ENCODE measurements around the gene CARD10. TPM values are rescaled to one million over a fixed set of nuclear protein-coding genes. Genes with fewer than 3 reads are reported as not detected.

The CARD10 gene
- total RNA-seq, 2 donors from 2014 or later = 14.2 to 70.7 TPM

GRCh38 chr22:37455896-37456295 is 63.3 kb downstream of the CARD10 start:
- no peaks in the 10 kb centered on the region for H3K36me3 ChIP-seq
- no peak for DNase-seq (ENCODE audit: low spot score)
- no peaks in the 10 kb centered on the region for H3K9me3 ChIP-seq
- H3K4me1 ChIP-seq (replicated peaks) = no peaks in the 10 kb centered on the region
- H3K27ac ChIP-seq = no peak overlapping the region
- no peak overlapping the region for H3K4me3 ChIP-seq
- 83% methylated on average over 10 of the region's 14 CpGs for WGBS
- TF ChIP-seq POLR2A (IDR thresholded peaks at IDR 0.05) (no peak), CTCF (IDR thresholded peaks at IDR 0.05) (no peak), POLR2AphosphoS5 (IDR thresholded peaks at IDR 0.05) (no peak)
- intact Hi-C loops (cut with DNase I) = loop anchor here (5.0 kb wide), 1 partner anchor 139 kb away; no protein-coding TSS in a partner anchor
- no peaks in the 10 kb centered on the region for H3K27me3 ChIP-seq (replicated peaks; ENCODE audit: insufficient read depth)

GRCh38 chr22:37454857-37455686 is 64.1 kb downstream of the CARD10 start:
- no peak for DNase-seq (ENCODE audit: low spot score)
- TF ChIP-seq POLR2A (IDR thresholded peaks at IDR 0.05) (no peak), POLR2AphosphoS5 (IDR thresholded peaks at IDR 0.05) (no peak)
- Histone ChIP-seq H3K27ac (no peak overlapping the region), H3K36me3 (no peaks in the 10 kb centered on the region), H3K4me1 (replicated peaks) (no peaks in the 10 kb centered on the region), H3K4me3 (no peak overlapping the region), H3K9me3 (no peaks in the 10 kb centered on the region), H3K27me3 (replicated peaks; ENCODE audit: insufficient read depth) (no peaks in the 10 kb centered on the region)
- 25% methylated on average over 21 of the region's 21 CpGs for WGBS
- intact Hi-C loops (cut with DNase I) = loop anchor here (5.0 kb wide), 1 partner anchor 138 kb away; no protein-coding TSS in a partner anchor

- Histone ChIP-seq H3K27me3 (replicated peaks; ENCODE audit: insufficient read depth) (no peaks in the 10 kb centered on the region), H3K4me3 (no peak overlapping the region), H3K9me3 (no peaks in the 10 kb centered on the region), H3K27ac (no peak overlapping the region), H3K4me1 (replicated peaks) (no peaks in the 10 kb centered on the region), H3K36me3 (no peaks in the 10 kb centered on the region)
- no peak for TF ChIP-seq CTCF (IDR thresholded peaks at IDR 0.05)
- TF ChIP-seq POLR2AphosphoS5 (IDR thresholded peaks at IDR 0.05) = no peak
- no peak for TF ChIP-seq POLR2A (IDR thresholded peaks at IDR 0.05)
- DNase-seq (ENCODE audit: low spot score) = no peak
- WGBS = 92% methylated on average over 7 of the region's 7 CpGs
- intact Hi-C loops (cut with DNase I) = no loop called here
Measured at GRCh38 chr22:37453696-37454095, 65.5 kb downstream of the CARD10 start.

GRCh38 chr22:37451218-37451617 is 68.0 kb downstream of the CARD10 start:
- TF ChIP-seq POLR2A (IDR thresholded peaks at IDR 0.05) (no peak), POLR2AphosphoS5 (IDR thresholded peaks at IDR 0.05) (no peak), CTCF (IDR thresholded peaks at IDR 0.05) (no peak)
- intact Hi-C loops (cut with DNase I) = no loop called here
- Histone ChIP-seq H3K4me3 (no peak overlapping the region), H3K27me3 (replicated peaks; ENCODE audit: insufficient read depth) (peaks cover 3% of the 10 kb centered on the region), H3K9me3 (no peaks in the 10 kb centered on the region), H3K36me3 (no peaks in the 10 kb centered on the region), H3K4me1 (replicated peaks) (no peaks in the 10 kb centered on the region), H3K27ac (no peak overlapping the region)
- 52% methylated on average over 1 of the region's 1 CpG for WGBS
- no peak for DNase-seq (ENCODE audit: low spot score)

- no peaks in the 10 kb centered on the region for H3K4me1 ChIP-seq (replicated peaks)
- intact Hi-C loops (cut with DNase I) = no loop called here
- no peaks in the 10 kb centered on the region for H3K9me3 ChIP-seq
- H3K27ac ChIP-seq = no peak overlapping the region
- H3K27me3 ChIP-seq (replicated peaks; ENCODE audit: insufficient read depth) = peaks cover 3% of the 10 kb centered on the region
- H3K36me3 ChIP-seq = no peaks in the 10 kb centered on the region
- WGBS = 50% methylated on average over 15 of the region's 15 CpGs
- TF ChIP-seq CTCF (IDR thresholded peaks at IDR 0.05) (no peak), POLR2AphosphoS5 (IDR thresholded peaks at IDR 0.05) (no peak), POLR2A (IDR thresholded peaks at IDR 0.05) (no peak)
- H3K4me3 ChIP-seq = no peak overlapping the region
- DNase-seq (ENCODE audit: low spot score) = no peak
Measured at GRCh38 chr22:37449331-37450001, 69.7 kb downstream of the CARD10 start.
